GM18907 (cell line): Measurements from ENCODE around the gene NPEPL1.
"Not testable (repeated sequence)": the region's sequence is repeated elsewhere in the genome, so short reads cannot be mapped to it uniquely, and the experiment has no call there.

Source experiments
- ATAC-seq: cut with Tn5 transposase; IDR thresholded peaks from one replicate; pipeline ENCODE4 v1.9.1; 2021; ENCODE audit warnings: mild to moderate bottlenecking, moderate library complexity; ENCODE audit not compliant: unreplicated experiment

The NPEPL1 gene, protein sequence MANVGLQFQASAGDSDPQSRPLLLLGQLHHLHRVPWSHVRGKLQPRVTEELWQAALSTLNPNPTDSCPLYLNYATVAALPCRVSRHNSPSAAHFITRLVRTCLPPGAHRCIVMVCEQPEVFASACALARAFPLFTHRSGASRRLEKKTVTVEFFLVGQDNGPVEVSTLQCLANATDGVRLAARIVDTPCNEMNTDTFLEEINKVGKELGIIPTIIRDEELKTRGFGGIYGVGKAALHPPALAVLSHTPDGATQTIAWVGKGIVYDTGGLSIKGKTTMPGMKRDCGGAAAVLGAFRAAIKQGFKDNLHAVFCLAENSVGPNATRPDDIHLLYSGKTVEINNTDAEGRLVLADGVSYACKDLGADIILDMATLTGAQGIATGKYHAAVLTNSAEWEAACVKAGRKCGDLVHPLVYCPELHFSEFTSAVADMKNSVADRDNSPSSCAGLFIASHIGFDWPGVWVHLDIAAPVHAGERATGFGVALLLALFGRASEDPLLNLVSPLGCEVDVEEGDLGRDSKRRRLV

DNA sequence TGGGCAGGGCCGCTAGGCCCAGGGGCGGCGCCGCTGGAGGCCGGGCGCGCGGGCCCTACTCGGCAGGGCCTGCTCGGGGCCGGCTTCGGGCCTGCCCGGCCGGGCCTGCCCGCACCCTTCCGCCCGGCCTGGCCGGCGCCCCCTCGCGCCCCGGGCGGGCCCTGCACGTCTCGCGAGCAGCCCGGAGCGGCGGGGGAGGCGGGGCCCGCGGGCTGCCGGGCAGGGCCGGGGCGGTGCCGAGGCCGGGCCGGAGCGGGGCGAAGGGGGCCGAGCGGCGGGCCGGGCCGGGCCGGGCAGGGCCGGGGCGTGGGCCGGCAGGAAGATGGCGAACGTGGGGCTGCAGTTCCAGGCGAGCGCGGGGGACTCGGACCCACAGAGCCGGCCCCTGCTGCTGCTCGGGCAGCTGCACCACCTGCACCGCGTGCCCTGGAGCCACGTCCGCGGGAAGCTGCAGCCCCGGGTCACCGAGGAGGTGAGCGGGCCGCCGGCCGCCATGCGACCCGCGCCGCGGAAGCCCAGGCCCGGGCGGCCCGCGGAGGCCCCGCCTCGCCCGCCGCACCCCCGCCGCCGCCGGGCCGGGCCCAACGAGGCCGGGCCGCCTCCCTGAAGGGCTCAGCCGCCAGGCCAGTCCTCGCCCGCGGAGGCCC lies at the start of gene NPEPL1:
Gene NPEPL1 (plus strand): TSS at position 222 of the 647 bp plus-strand sequence. CDS start 101 bp downstream, at position 323.
- peak; percentile 93 for ATAC-seq

DNA sequence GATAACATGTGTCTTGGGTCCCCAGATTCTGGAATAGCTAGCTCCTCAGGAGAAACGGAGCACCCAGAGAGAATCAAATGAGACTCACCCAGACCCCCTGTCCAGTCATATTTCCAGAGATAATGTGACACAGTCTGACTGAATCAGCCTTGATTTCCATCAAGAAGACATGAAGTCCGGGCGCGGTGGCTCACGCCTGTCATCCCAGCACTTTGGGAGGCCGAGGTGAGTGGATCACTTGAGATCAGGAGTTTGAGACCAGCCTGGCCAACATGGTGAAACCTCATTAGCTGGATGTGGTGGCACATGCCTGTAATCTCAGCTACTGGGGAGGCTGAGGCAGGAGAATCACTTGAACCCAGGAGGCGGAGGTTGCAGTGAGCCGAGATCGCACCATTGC lies 49.7 kb upstream of the NPEPL1 start:
- ATAC-seq: not testable (repeated sequence)

DNA sequence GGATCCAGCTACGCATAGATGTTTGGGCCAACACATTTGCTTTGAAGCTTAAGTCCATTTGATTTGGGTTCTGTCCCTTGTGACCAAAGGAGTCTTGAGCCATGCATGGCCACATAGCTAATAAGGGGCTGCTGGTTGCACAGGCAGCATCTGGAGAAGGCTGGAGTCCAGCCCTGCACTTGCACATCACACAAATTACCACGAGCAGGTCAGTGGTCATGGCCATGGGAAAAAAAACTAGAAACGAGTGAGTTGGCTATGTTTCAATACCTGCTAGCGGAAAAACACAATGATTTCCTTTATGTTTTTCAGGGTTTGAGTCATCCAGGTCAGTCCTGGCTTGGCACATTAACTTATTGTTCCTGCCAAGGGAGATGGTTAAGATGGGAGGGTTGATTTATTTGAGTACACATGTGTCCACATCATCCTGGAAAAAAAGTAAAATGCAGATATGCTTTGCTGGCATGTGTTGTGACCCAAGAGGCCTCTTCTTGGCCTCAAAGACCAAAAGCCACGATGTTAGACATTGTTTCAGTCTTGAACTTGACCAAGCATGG lies 47.1 kb upstream of the NPEPL1 start:
- ATAC-seq: no peak

DNA sequence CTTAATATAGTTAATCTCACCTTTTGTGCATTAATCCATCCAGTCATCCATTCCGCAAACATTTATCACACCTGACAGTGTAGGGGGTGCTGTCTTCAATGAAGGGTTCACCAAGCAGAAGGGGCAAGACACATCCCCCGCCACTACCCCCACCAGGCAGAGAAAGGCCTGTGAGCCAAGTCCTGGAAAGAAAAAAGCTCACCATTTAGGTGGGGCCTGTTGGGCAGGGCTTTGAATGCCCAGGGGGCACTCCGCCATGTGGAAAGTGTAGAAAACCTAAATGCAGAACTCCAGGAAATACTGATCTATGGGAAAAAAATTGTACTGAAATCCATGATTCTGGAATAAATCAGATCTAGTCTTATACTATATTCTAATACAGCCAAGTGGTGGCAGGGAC lies 46.3 kb upstream of the NPEPL1 start:
- ATAC-seq: no peak

DNA sequence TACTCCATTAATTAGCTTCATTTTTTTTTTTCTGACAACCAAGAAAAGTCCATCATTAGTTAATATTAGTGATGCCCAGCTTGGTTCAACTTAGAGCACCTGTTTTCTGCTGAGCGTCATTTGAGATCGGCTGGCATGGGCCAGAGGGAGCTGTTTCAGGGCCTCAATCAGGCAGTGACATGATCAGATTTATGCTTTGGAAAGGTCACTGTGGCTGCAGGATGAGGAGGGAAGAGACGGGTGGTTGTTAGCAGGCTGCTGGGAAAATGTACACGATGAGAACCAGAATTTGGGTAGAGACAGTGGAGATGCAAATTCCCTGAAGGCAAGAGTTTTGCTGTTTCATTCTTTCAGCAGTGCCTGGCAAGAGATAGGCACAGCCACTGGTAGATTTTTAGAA lies 45.9 kb upstream of the NPEPL1 start:
- ATAC-seq: no peak

DNA sequence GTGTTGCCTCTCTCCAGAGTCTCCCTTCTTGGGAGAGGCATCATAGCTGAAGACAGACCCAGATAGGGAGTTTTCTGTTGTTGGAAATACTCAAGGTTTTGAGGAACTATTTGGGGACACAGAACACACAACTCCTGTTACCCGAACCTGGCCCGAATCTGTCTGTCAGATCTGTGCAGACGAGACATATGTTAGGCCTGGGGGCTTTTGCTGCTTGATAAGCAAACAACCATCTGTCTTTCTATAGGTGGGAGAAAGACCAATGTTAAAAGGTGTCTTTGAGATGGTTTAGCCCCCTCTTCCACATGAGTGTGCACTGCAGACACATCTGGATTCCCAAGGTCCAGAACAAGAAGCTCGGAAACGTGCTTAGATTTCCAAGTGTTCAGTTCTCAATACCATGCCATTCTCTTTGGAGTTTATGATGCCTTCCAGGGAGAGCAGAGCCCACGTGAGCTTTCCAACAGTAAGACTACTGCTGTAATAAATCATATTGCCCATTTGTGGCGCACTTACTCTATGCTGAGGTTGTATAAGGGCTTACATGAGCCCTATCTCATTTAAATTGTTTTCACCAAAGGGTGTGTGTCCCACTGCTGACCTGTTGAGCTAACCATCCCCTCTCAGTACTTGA lies 45.3 kb upstream of the NPEPL1 start:
- ATAC-seq: no peak

DNA sequence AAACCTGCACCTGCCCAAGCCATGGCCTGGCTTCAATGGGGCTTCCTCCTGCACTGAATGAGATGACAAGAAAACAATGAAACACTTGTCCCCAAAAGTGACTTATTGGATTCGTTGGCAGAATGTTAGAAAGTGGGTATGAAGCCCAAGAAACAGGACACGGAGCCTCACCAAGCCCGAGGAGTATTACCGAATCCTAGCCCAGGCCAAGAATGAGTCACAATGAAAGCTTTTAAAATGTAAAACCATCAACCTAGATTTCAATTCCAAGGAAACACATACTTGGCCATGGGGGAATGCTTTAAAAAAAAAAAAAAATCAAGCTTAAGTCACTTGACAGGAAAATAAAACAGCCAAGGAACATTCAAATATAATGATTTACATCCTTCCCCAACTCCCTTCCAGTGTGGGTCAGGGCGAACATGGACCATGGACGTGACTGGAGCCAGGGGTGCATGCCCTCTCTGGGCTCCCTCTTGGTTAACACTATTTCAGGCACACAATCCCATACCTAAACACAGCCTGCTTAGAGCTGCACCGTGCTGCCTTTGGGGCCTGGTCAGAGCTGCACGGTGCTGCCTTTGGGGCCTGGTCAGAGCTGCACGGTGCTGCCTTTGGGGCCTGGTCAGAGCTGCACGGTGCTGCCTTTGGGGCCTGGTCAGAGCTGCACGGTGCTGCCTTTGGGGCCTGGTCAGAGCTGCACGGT lies 44.7 kb upstream of the NPEPL1 start:
- no peak for ATAC-seq

DNA sequence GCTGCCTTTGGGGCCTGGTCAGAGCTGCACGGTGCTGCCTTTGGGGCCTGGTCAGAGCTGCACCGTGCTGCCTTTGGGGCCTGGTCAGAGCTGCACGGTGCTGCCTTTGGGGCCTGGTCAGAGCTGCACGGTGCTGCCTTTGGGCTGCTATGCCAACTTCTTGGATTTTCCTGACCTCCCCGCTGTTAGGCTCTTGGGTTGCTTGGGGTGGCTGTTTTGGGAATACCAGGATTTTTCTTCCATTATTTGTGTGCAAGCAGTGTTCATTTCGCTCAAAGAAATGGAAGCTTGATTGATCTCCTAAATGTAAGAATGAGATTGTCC lies 44.1 kb upstream of the NPEPL1 start:
- not testable (repeated sequence) for ATAC-seq

DNA sequence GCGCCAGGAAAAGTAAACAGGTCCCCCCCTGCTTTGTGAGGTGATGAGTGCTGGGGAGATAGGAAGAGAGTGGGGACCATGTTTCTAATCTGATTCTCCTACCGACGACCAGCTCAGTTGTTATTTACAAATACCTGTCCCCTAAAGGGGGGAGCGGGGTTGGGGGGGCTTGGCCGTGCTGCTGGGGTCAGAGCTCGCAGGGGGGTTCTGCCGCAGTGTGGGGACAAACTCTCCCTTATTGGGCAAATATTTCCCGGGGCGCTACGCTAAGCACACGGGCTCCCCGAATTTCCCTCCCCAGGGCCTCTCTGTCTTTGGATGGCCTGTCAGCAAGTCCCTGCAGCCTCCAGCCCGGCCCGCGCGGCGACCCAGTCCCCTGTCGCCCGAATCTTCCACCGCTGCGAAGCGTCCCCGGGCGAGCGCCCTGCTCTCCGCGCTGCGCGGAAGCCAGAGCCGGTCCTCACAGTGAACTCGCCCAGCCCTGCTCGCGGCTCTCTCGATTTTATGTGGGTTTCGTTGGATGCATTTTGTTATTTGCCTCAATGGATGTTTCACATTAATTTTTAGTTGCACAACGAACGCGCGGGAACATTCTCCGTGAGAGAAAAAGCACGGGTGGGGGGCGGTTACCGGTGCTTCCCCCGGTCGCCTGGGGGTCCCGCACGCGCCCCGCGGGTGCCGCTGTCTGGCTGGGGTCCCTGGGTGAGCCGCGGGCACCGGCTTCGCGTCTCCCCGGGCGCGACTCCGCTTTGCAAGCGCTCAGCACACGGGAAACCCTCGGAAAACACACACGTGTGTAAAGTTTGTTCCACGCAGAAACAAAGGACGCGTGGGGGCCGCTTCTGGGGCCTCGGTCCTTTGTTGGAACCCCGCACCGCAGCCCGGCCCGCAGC lies 43.1 kb upstream of the NPEPL1 start:
- ATAC-seq: no peak

DNA sequence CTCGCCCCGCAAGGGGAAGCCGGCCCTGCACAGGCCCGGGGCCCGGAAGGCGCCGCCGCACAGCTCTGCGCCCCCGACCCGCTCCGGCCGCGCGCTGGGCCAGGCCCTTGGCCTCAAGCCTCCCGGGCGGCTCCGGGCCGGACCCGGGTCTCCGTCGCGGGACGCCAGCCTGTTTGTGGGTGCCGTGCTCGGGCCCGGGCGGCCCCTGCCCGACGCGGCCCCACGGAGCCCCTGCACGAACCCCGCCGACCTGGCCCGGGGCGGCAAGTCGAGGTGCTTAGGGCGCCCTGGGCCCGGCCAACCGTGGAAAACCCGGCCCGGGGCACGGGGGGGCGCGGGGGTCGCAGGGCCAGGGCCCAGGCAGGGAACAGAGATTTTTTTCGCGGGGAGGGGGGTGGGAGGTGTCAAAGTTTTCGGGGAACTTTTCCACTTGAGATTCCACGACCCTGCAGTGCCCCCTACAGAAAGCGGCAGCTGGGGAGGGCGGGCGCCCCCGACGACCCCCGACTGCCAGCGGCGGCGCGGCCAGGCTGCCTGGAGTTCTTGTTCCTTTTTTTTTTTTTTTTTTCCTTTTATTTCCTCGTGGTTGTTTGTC lies 42.3 kb upstream of the NPEPL1 start:
- peak; percentile 1 for ATAC-seq

DNA sequence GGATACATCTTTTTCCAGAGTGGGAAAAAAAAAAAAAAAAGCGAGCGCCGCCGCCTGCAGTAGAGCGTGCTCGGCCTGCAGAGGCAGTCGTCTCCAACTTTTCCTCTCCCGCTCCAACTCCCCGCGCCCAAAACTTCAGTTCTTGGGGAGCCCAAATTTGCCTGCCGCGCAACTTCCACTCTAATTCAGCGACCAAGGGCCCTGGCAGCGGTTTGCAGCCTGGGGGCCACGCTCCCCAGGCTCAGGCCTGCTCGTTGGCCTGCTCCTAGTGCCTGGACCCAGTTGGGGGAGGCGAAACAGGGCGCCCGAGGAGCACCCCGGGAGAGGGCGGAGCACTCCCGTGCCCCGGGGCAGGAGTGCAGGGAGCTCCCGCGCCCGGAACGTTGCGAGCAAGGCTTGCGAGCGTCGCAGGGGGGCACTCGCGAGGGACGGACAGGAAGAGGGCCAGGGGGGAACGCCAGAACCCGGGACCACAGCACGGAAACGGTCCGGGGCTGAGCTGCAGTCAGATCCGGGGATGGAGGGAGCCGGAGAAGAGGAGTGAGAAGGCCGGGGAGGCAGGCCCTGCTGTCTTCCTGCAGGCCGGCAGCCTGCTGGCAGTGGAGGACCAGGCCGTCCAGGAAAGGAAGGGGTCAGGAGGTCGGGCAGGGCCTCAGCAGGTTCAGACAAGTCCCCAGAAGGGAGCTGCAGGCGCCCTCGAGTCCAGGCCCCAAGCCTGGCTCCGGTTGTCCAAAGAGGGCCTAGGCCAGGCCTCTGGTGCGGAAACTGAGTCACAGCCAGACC lies 41.6 kb upstream of the NPEPL1 start, which contains the start of gene STX16:
Gene STX16 (plus strand): TSS at position 508 of the 783 bp plus-strand sequence. CDS start 724 bp downstream, outside the sequence.
- peak; percentile 71 for ATAC-seq

DNA sequence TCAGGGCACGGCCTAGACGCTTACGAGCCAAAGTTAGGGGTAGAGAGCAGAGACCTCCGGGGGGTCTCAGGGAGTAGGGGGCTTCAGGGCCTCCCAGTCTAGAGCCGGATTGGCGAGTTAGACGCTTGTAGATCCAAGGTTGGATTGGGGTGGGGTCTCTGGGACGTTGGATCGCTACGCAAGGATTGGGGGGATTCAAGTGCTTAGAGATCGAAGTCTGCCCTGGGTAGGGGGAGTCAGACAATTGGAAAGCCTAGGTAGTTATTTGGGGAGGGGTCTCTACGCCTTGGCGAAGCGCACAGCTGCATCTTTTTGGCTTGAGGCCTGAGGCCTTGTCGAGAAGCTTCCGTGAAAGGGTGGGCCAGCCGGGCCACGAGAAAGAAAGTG lies 41.0 kb upstream of the NPEPL1 start:
- ATAC-seq: no peak

DNA sequence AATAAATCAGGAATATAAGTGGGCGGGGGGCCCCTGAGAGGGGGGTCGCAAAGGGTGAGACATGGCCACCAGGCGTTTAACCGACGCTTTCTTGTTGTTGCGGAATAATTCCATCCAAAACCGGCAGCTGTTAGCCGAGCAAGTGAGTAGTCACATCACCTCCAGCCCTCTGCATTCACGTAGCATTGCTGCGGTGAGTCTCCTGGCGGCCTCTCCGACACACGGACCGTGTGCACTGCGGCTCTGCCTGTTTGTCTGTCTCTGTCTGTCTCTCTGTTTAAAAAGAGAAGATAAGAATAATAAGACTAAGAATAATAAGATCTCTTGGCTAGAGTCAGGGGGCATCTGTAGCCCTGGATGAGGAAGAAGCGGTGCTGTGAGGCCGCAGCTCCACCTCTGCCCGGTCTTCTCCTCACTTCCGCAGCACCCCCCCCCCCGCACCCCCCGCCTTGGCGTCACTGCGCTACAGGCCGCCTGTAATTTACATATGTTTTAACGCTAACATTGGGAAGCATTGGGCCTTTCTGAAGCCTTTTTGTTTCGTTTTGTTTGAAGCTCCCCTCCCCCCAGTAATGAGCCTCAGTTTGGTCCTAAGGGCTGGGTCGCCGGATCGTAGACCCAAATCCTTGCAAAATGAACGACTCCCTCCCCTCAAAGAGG lies 40.5 kb upstream of the NPEPL1 start:
- peak; percentile 56 for ATAC-seq

DNA sequence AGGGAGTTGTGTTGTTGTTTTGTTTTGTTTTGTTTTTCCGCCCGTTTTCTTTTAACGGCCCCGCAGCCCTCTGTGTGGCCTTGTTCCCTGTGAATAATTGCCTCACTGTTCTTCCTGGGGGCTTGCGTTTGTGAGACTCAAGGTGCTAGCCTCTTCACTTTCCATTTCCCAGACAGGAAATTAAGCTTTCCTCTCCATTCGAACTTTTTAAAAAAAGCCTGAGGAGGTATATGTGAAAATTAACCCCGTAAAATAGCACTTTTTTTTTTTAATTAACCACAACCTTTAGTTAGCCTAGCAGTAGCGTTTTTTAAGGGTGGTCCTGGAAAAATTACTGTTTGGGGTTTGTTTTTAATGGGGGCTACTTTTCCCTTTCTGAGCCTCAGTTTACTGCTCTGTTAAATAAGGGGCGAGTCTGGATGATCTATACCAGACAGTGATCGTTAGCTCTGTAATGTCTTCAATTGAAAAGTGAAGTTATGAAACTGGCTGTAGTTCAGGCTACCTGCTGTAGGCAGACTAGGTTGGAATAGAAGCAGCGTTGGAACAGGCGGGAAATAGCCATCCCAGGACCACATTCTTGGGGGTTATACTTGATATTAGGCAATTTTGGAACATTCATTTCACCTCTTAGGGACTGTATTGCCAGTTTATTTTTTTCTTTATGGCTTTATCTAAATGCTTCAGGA lies 39.9 kb upstream of the NPEPL1 start:
- ATAC-seq: peak; percentile 12

DNA sequence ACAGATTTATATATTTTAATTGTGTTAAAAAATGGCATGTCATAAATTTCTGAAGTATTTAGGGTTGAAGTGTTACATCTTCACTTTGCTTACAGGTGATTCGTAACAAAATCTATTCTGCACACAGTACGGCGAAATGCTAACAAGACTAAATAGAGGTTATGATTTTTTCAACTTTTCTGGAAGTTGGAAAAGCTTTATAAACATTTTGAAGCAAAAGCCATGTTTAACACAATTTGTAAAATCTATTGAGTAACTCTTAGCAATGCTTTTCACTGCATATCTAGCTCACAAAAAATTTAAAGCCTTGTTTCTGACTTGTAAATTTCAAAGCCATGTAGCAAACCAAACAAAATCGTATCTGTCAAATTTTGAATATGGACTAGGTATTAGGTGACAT lies 38.3 kb upstream of the NPEPL1 start:
- ATAC-seq: no peak

DNA sequence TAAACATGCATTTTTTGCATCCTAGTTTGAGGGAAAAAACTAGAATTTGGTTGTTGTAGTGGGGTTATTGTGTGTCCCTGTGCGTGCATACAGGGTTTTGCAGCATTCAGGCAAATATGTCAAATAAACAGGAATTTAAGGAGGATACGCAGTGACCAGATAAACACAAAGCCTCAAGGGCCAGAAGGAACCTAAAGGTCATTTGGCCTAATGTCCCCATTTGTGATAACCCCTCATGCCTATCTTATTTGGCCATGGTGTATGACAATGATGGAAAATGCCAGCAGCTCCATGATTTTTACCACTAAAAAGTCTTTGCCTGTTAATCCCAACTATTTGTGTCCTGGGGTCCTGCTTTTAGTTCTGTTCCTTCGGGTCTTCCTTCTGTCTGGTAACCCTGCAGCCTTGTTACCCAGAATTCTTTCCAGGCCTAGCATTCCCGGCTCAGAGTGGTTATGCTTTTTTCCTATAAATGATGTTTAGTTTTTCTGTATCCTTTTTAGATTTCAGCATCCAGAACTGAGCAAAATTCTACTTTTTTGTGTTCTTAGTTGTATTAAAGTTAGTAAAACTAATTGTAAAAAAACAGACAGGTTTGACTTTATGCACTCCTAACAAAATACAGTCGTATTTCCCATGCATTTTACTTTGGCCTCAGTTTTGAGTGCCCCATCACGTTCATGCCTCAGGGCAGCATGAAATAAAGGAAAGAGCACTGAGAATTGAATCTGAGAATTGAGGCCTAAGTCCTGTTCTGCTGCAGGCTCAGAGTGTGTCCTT lies 37.1 kb upstream of the NPEPL1 start:
- ATAC-seq: no peak

DNA sequence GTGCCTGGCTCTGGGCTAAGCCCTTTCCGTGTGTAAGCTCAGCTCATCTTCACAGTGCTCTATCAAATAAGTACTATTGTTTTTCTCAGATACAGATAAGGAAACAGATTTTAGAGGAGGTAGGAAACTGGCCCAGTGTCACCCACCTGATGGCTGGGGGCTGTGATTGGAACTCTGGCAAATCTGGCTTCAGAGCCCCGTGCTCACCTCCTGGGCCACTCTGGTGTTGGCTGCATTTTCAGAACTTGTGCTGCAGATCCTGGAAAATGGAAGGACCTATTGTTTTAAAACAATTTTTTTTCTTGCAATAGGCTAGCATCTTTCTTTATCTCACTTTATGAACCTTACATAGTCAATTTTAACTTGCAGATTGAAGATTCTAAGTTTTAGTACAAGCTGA lies 35.8 kb upstream of the NPEPL1 start:
- no peak for ATAC-seq
